Activated CD4-positive, alpha-beta T cell treated with anti-CD3 and anti-CD28 coated beads for 36 hours (primary cell): ENCODE measurements around the gene CLEC1A. TPM values are rescaled to one million over a fixed set of nuclear protein-coding genes. Genes with fewer than 3 reads are reported as not detected.

Experiments used
- ATAC-seq: fragments of 200-7000 bp; cut with Tn5 transposase; one replicate; pipeline ENCODE4 v1.10.0; 2021; ENCODE audit warnings: mild to moderate bottlenecking, moderate library complexity
- CTCF ChIA-PET: fragments of 350-600 bp; sonication (Branson Sonifier 250); formaldehyde crosslinking; loops from one replicate; lab custom pipeline; 2021; ENCODE audit warnings: antibody characterized with exemption; lab: Charles Lee
- POLR2A ChIA-PET: fragments of 350-600 bp; sonication (Branson Sonifier 250); formaldehyde crosslinking; loops from one replicate; lab custom pipeline; 2021; ENCODE audit warnings: antibody characterized with exemption, inconsistent platforms; lab: Charles Lee
- DNase-seq: peaks from one replicate; pipeline ENCODE4 v3.0.0-alpha.2; 2020
- H3K27ac Mint-ChIP-seq: one replicate; pipeline ENCODE4 v1.8.0; 2021; ENCODE audit warnings: mixed read lengths
- H3K27me3 Mint-ChIP-seq: one replicate; pipeline ENCODE4 v1.8.0; 2021; ENCODE audit warnings: mixed read lengths
- H3K36me3 Mint-ChIP-seq: one replicate; pipeline ENCODE4 v1.8.0; 2021; ENCODE audit warnings: low read depth, mixed read lengths
- H3K4me1 Mint-ChIP-seq: one replicate; pipeline ENCODE4 v1.8.0; 2021; ENCODE audit warnings: mixed read lengths
- H3K4me3 Mint-ChIP-seq: one replicate; pipeline ENCODE4 v1.8.0; 2021; ENCODE audit warnings: mild to moderate bottlenecking, moderate library complexity, mixed read lengths
- H3K9me3 Mint-ChIP-seq: one replicate; pipeline ENCODE4 v1.8.0; 2021; ENCODE audit warnings: low read depth, mixed read lengths
- intact Hi-C, 2 experiments: fragments of 100-400 bp; cut with DNase I in 1 of 2; cut with micrococcal nuclease in 1 of 2; formaldehyde crosslinking; loops; one replicate each; pipeline versions ENCODE4 v1.14.2 to v1.15.1; 2022 to 2024; cut with DNase I, micrococcal nuclease
- total RNA-seq, 2 experiments: library from RNA; stranded (reverse); gene quantifications; one replicate each; pipeline ENCODE4 v1.2.3, GENCODE V29; 2021

Gene CLEC1A
- total RNA-seq, 2 experiments from 2014 or later: not detected

GRCh38 chr12:10101042-10101579 lies 2.3 kb upstream of the CLEC1A start:
- H3K4me1 Mint-ChIP-seq: no peaks in the 10 kb centered on the region
- no peak overlapping the region for H3K27ac Mint-ChIP-seq
- peaks cover 11% of the 10 kb centered on the region for H3K27me3 Mint-ChIP-seq
- H3K9me3 Mint-ChIP-seq: peaks cover 6% of the 10 kb centered on the region
- intact Hi-C loops: no loop called here
- no peak overlapping the region for H3K4me3 Mint-ChIP-seq
- ChIA-PET CTCF (no interaction called here), POLR2A (no interaction called here)
- DNase-seq (no peak), ATAC-seq (no peak)
- peaks cover 4% of the 10 kb centered on the region for H3K36me3 Mint-ChIP-seq

GRCh38 chr12:10097521-10097920 lies 1.3 kb downstream of the CLEC1A start:
- no peak overlapping the region for H3K27ac Mint-ChIP-seq

GRCh38 chr12:10095971-10096370 lies 2.8 kb downstream of the CLEC1A start:
- intact Hi-C loops: no loop called here

More at GRCh38 chr12:10097521-10097920, 1.3 kb downstream of the CLEC1A start:
- H3K4me1 Mint-ChIP-seq: no peaks in the 10 kb centered on the region
- ATAC-seq (no peak), DNase-seq (no peak)
- H3K4me3 Mint-ChIP-seq: no peak overlapping the region
- H3K27me3 Mint-ChIP-seq: no peaks in the 10 kb centered on the region
- H3K9me3 Mint-ChIP-seq: no peaks in the 10 kb centered on the region
- intact Hi-C loops: no loop called here
- ChIA-PET POLR2A (no interaction called here), CTCF (interaction anchor here (0.7 to 0.9 kb wide), 2 partner anchors 49 to 94 kb away, joined by 3 read pairs; no protein-coding TSS in a partner anchor)
- no peaks in the 10 kb centered on the region for H3K36me3 Mint-ChIP-seq

GRCh38 chr12:10094646-10095395 lies 4.0 kb downstream of the CLEC1A start:
- H3K9me3 Mint-ChIP-seq: no peaks in the 10 kb centered on the region
- CTCF ChIA-PET: interaction anchor here (0.8 kb wide), 1 partner anchor 22 kb away, joined by 3 read pairs; no protein-coding TSS in a partner anchor
- H3K4me1 Mint-ChIP-seq: no peaks in the 10 kb centered on the region
- ATAC-seq: no peak
- H3K27me3 Mint-ChIP-seq: peaks cover 2% of the 10 kb centered on the region
- H3K27ac Mint-ChIP-seq: no peak overlapping the region
- no peak overlapping the region for H3K4me3 Mint-ChIP-seq
- intact Hi-C loops: no loop called here
- DNase-seq: no peak
- POLR2A ChIA-PET: no interaction called here
- H3K36me3 Mint-ChIP-seq: no peaks in the 10 kb centered on the region

More at GRCh38 chr12:10095971-10096370, 2.8 kb downstream of the CLEC1A start:
- H3K27me3 Mint-ChIP-seq: no peaks in the 10 kb centered on the region
- CTCF ChIA-PET: no interaction called here
- no peaks in the 10 kb centered on the region for H3K36me3 Mint-ChIP-seq
- POLR2A ChIA-PET: no interaction called here
- ATAC-seq: no peak
- H3K4me1 Mint-ChIP-seq: no peaks in the 10 kb centered on the region
- H3K27ac Mint-ChIP-seq: no peak overlapping the region
- DNase-seq: no peak
- no peaks in the 10 kb centered on the region for H3K9me3 Mint-ChIP-seq
- no peak overlapping the region for H3K4me3 Mint-ChIP-seq

- ChIA-PET POLR2A (no interaction called here), CTCF (no interaction called here)
- Mint-ChIP-seq H3K27me3 (peaks cover 5% of the 10 kb centered on the region), H3K27ac (no peak overlapping the region), H3K4me1 (no peaks in the 10 kb centered on the region), H3K9me3 (peaks cover 4% of the 10 kb centered on the region), H3K36me3 (no peaks in the 10 kb centered on the region), H3K4me3 (no peak overlapping the region)
- DNase-seq (no peak), ATAC-seq (no peak)
- intact Hi-C loops: no loop called here
These were observed 9.6 kb downstream of the CLEC1A start for GRCh38 chr12:10088955-10089900.

GRCh38 chr12:10088031-10088430 lies 10.8 kb downstream of the CLEC1A start:
- Mint-ChIP-seq H3K27me3 (peaks cover 5% of the 10 kb centered on the region), H3K36me3 (no peaks in the 10 kb centered on the region), H3K9me3 (peaks cover 8% of the 10 kb centered on the region), H3K4me1 (no peaks in the 10 kb centered on the region), H3K4me3 (no peak overlapping the region), H3K27ac (no peak overlapping the region)
- intact Hi-C loops: no loop called here
- ATAC-seq (no peak), DNase-seq (no peak)
- CTCF ChIA-PET: no interaction called here
- POLR2A ChIA-PET: no interaction called here

- POLR2A ChIA-PET: no interaction called here
- Mint-ChIP-seq H3K27ac (no peak overlapping the region), H3K4me3 (no peak overlapping the region), H3K36me3 (no peaks in the 10 kb centered on the region), H3K4me1 (no peaks in the 10 kb centered on the region), H3K27me3 (peaks cover 5% of the 10 kb centered on the region), H3K9me3 (peaks cover 8% of the 10 kb centered on the region)
- CTCF ChIA-PET: no interaction called here
- intact Hi-C loops: no loop called here
- ATAC-seq: no peak
- DNase-seq: no peak
These were observed 12.4 kb downstream of the CLEC1A start for GRCh38 chr12:10086387-10086786.

GRCh38 chr12:10084733-10085132 lies 14.1 kb downstream of the CLEC1A start:
- Mint-ChIP-seq H3K27ac (no peak overlapping the region), H3K27me3 (peaks cover 6% of the 10 kb centered on the region), H3K4me3 (no peak overlapping the region), H3K36me3 (no peaks in the 10 kb centered on the region), H3K4me1 (no peaks in the 10 kb centered on the region), H3K9me3 (peaks cover 8% of the 10 kb centered on the region)
- ATAC-seq (no peak), DNase-seq (no peak)
- ChIA-PET POLR2A (no interaction called here), CTCF (no interaction called here)
- intact Hi-C loops: no loop called here

GRCh38 chr12:10082117-10082874 lies 16.5 kb downstream of the CLEC1A start:
- no peaks in the 10 kb centered on the region for H3K4me1 Mint-ChIP-seq
- ChIA-PET CTCF (interaction anchor here (1.4 kb wide), 1 partner anchor 71 kb away, joined by 4 read pairs; no protein-coding TSS in a partner anchor), POLR2A (no interaction called here)
- intact Hi-C loops: no loop called here
- ATAC-seq (no peak), DNase-seq (no peak)
- no peaks in the 10 kb centered on the region for H3K36me3 Mint-ChIP-seq
- H3K27ac Mint-ChIP-seq: no peak overlapping the region
- H3K4me3 Mint-ChIP-seq: no peak overlapping the region
- peaks cover 8% of the 10 kb centered on the region for H3K27me3 Mint-ChIP-seq
- H3K9me3 Mint-ChIP-seq: peaks cover 8% of the 10 kb centered on the region

GRCh38 chr12:10075451-10075850 lies 23.3 kb downstream of the CLEC1A start:
- POLR2A ChIA-PET: no interaction called here
- peaks cover 5% of the 10 kb centered on the region for H3K27me3 Mint-ChIP-seq

GRCh38 chr12:10073261-10073660 lies 25.5 kb downstream of the CLEC1A start:
- ATAC-seq: no peak
- Mint-ChIP-seq H3K4me1 (no peaks in the 10 kb centered on the region), H3K27me3 (peaks cover 11% of the 10 kb centered on the region), H3K4me3 (no peak overlapping the region), H3K9me3 (no peaks in the 10 kb centered on the region), H3K36me3 (no peaks in the 10 kb centered on the region), H3K27ac (no peak overlapping the region)
- intact Hi-C loops: no loop called here
- CTCF ChIA-PET: interaction anchor here (0.9 kb wide), 1 partner anchor 21 kb away, joined by 3 read pairs; no protein-coding TSS in a partner anchor
- POLR2A ChIA-PET: no interaction called here
- no peak for DNase-seq

More at GRCh38 chr12:10075451-10075850, 23.3 kb downstream of the CLEC1A start:
- ATAC-seq: no peak
- no peaks in the 10 kb centered on the region for H3K9me3 Mint-ChIP-seq
- H3K27ac Mint-ChIP-seq: no peak overlapping the region
- DNase-seq: no peak
- intact Hi-C loops: no loop called here
- no peak overlapping the region for H3K4me3 Mint-ChIP-seq
- H3K36me3 Mint-ChIP-seq: no peaks in the 10 kb centered on the region
- CTCF ChIA-PET: no interaction called here
- H3K4me1 Mint-ChIP-seq: no peaks in the 10 kb centered on the region
